Brain microvascular endothelial cell (primary cell): ENCODE results near the gene TRAF5.
"Not testable (repeated sequence)": the region's sequence is repeated elsewhere in the genome, so short reads cannot be mapped to it uniquely, and the experiment has no call there.

Experiments used
- DNase-seq: peaks from one replicate; pipeline ENCODE4 v3.0.0-alpha.2; 2020
- H3K27ac ChIP-seq: fragments of 250-450 bp; sonication (Bioruptor Pico); 2 replicates; pipeline ENCODE4 v1.5.1; 2020; ENCODE audit warnings: mild to moderate bottlenecking, moderate library complexity
- H3K27me3 ChIP-seq: fragments of 250-450 bp; sonication (Bioruptor Pico); replicated peaks from 2 replicates; pipeline ENCODE4 v1.5.1; 2020; ENCODE audit warnings: mild to moderate bottlenecking
- H3K36me3 ChIP-seq: fragments of 250-450 bp; sonication (Bioruptor Pico); replicated peaks from 2 replicates; pipeline ENCODE4 v1.5.1; 2020; ENCODE audit warnings: mild to moderate bottlenecking
- H3K4me3 ChIP-seq: 2 replicates; pipeline ENCODE4 v1.5.1; 2011; ENCODE audit warnings: low read depth, mild to moderate bottlenecking, control low read depth, low read length, moderate library complexity
- CTCF ChIP-seq: IDR thresholded peaks from 2 replicates; pipeline ENCODE4 v1.5.1; 2011; ENCODE audit warnings: low read depth, mild to moderate bottlenecking, moderate library complexity, low read length, control low read depth, inconsistent platforms; ENCODE audit errors: missing control alignments
- in situ Hi-C: cut with HindIII; loops from 2 replicates; pipeline ENCODE4 v1.10.0; 2017; ENCODE audit warnings: low sequenced_read_pairs, low pct_ligation_motif_present

Gene TRAF5

GRCh38 chr1:211343607-211344006 is 17.0 kb downstream of the TRAF5 start:
- in situ Hi-C loops: no loop called here
- Histone ChIP-seq H3K27ac (peak overlapping the region; percentile 56), H3K36me3 (no peaks in the 10 kb centered on the region), H3K4me3 (no peak overlapping the region), H3K27me3 (no peaks in the 10 kb centered on the region)
- TF ChIP-seq CTCF: no peak
- no peak for DNase-seq

- in situ Hi-C loops: no loop called here
- H3K36me3 ChIP-seq: no peaks in the 10 kb centered on the region
- TF ChIP-seq CTCF: no peak
These were observed 17.6 kb downstream of the TRAF5 start for GRCh38 chr1:211344152-211344618.

GRCh38 chr1:211345719-211346118 is 19.1 kb downstream of the TRAF5 start:
- Histone ChIP-seq H3K27ac (no peak overlapping the region), H3K36me3 (no peaks in the 10 kb centered on the region), H3K27me3 (no peaks in the 10 kb centered on the region), H3K4me3 (no peak overlapping the region)
- no peak for DNase-seq
- in situ Hi-C loops: no loop called here
- TF ChIP-seq CTCF: no peak

More at GRCh38 chr1:211344152-211344618, 17.6 kb downstream of the TRAF5 start:
- Histone ChIP-seq H3K27ac (peak overlapping the region; percentile 60), H3K4me3 (no peak overlapping the region), H3K27me3 (no peaks in the 10 kb centered on the region)
- DNase-seq: peak; percentile 82

GRCh38 chr1:211347077-211347844 is 20.6 kb downstream of the TRAF5 start:
- no peak for TF ChIP-seq CTCF
- H3K4me3 ChIP-seq: no peak overlapping the region
- H3K27me3 ChIP-seq: no peaks in the 10 kb centered on the region
- no peak for DNase-seq
- no peaks in the 10 kb centered on the region for H3K36me3 ChIP-seq
- no peak overlapping the region for H3K27ac ChIP-seq
- in situ Hi-C loops: no loop called here

GRCh38 chr1:211348547-211348946 is 21.9 kb downstream of the TRAF5 start:
- in situ Hi-C loops: no loop called here
- no peak for TF ChIP-seq CTCF
- Histone ChIP-seq H3K4me3 (no peak overlapping the region), H3K36me3 (no peaks in the 10 kb centered on the region), H3K27ac (no peak overlapping the region), H3K27me3 (no peaks in the 10 kb centered on the region)
- no peak for DNase-seq

- no peak for DNase-seq
These were observed 23.1 kb downstream of the TRAF5 start for GRCh38 chr1:211349741-211350140.

GRCh38 chr1:211352055-211352454 is 25.4 kb downstream of the TRAF5 start:
- DNase-seq, H3K36me3 ChIP-seq, H3K27me3 ChIP-seq, H3K27ac ChIP-seq, in situ Hi-C loops, H3K4me3 ChIP-seq: not testable (repeated sequence)

More at GRCh38 chr1:211349741-211350140, 23.1 kb downstream of the TRAF5 start:
- no peak overlapping the region for H3K4me3 ChIP-seq
- no peak for TF ChIP-seq CTCF
- H3K27me3 ChIP-seq: no peaks in the 10 kb centered on the region
- in situ Hi-C loops: no loop called here
- H3K27ac ChIP-seq: no peak overlapping the region
- no peaks in the 10 kb centered on the region for H3K36me3 ChIP-seq
